ENCODE results near the gene SNRPB. TPM values are rescaled to one million over a fixed set of nuclear protein-coding genes. Genes with fewer than 3 reads are reported as not detected.
"Not testable (repeated sequence)": the region's sequence is repeated elsewhere in the genome, so short reads cannot be mapped to it uniquely, and the experiment has no call there.

SNRPB gene
- 100 to 1,000 TPM in 3 of 4 donors, 10 to 100 TPM in 1; 84.1 to 171 (median 130) TPM for polyA plus RNA-seq (ENCODE audit: insufficient read length in 4 of 4)

- DNase-seq (ENCODE audit: low read depth in 4 of 4, low spot score in 3 of 4), result peak; percentile 94 to 97 (median 96)
These were observed at the start of gene SNRPB for GRCh38 chr20:2470423-2471193. Gene SNRPB (minus strand): TSS chr20:2470789. CDS start chr20:2470690, 99 bp downstream.

- DNase-seq (ENCODE audit: low read depth in 4 of 4, low spot score in 3 of 4), result no peak
These were observed 48.7 kb upstream of the SNRPB start for GRCh38 chr20:2519115-2519809.

GRCh38 chr20:2518558-2518957 is 48.0 kb upstream of the SNRPB start:
- no peak for DNase-seq (ENCODE audit: low read depth in 4 of 4, low spot score in 3 of 4)

GRCh38 chr20:2518096-2518495 is 47.5 kb upstream of the SNRPB start:
- DNase-seq (ENCODE audit: low read depth in 4 of 4, low spot score in 3 of 4), result no peak

GRCh38 chr20:2516399-2516798 is 45.8 kb upstream of the SNRPB start:
- DNase-seq (ENCODE audit: low read depth in 4 of 4, low spot score in 3 of 4), result no peak

GRCh38 chr20:2515203-2515602 is 44.6 kb upstream of the SNRPB start:
- no peak for DNase-seq (ENCODE audit: low read depth in 4 of 4, low spot score in 3 of 4)

GRCh38 chr20:2509794-2510193 is 39.2 kb upstream of the SNRPB start:
- no peak for DNase-seq (ENCODE audit: low read depth in 4 of 4, low spot score in 3 of 4)

- DNase-seq (ENCODE audit: low read depth in 4 of 4, low spot score in 3 of 4), result no peak
These were observed 38.8 kb upstream of the SNRPB start for GRCh38 chr20:2509468-2509781.

- peak; percentile 73 to 84 (median 78) for DNase-seq (ENCODE audit: low read depth in 4 of 4, low spot score in 3 of 4)
These were observed 38.3 kb upstream of the SNRPB start, which contains the start of gene ZNF343 for GRCh38 chr20:2508631-2509467. Gene ZNF343 (minus strand): TSS chr20:2508915. CDS start chr20:2493895, 15,020 bp downstream.

- DNase-seq (ENCODE audit: low read depth in 4 of 4, low spot score in 3 of 4), result no peak
These were observed 37.5 kb upstream of the SNRPB start for GRCh38 chr20:2507875-2508630.

- DNase-seq (ENCODE audit: low read depth in 4 of 4, low spot score in 3 of 4), result no peak
These were observed 36.9 kb upstream of the SNRPB start for GRCh38 chr20:2507464-2507863.

GRCh38 chr20:2506426-2506825 is 35.8 kb upstream of the SNRPB start:
- not testable (repeated sequence) for DNase-seq (ENCODE audit: low read depth in 4 of 4, low spot score in 3 of 4)

- not testable (repeated sequence) for DNase-seq (ENCODE audit: low read depth in 4 of 4, low spot score in 3 of 4)
These were observed 34.2 kb upstream of the SNRPB start for GRCh38 chr20:2504803-2505202.

GRCh38 chr20:2502808-2503384 is 32.3 kb upstream of the SNRPB start:
- not testable (repeated sequence) for DNase-seq (ENCODE audit: low read depth in 4 of 4, low spot score in 3 of 4)

GRCh38 chr20:2485661-2486060 is 15.1 kb upstream of the SNRPB start:
- DNase-seq (ENCODE audit: low read depth in 4 of 4, low spot score in 3 of 4), result no peak

GRCh38 chr20:2485080-2485479 is 14.5 kb upstream of the SNRPB start:
- no peak for DNase-seq (ENCODE audit: low read depth in 4 of 4, low spot score in 3 of 4)

GRCh38 chr20:2483504-2483903 is 12.9 kb upstream of the SNRPB start:
- no peak for DNase-seq (ENCODE audit: low read depth in 4 of 4, low spot score in 3 of 4)

- DNase-seq (ENCODE audit: low read depth in 4 of 4, low spot score in 3 of 4), result no peak
These were observed 9.8 kb upstream of the SNRPB start for GRCh38 chr20:2480381-2480780.

- no peak for DNase-seq (ENCODE audit: low read depth in 4 of 4, low spot score in 3 of 4)
These were observed 6.4 kb upstream of the SNRPB start for GRCh38 chr20:2476742-2477615.
